HG03460 (cell line): ENCODE results near the gene NKAIN2.
"Not testable (repeated sequence)": the region's sequence is repeated elsewhere in the genome, so short reads cannot be mapped to it uniquely, and the experiment has no call there.

Source experiments
- ATAC-seq: cut with Tn5 transposase; IDR thresholded peaks from one replicate; pipeline ENCODE4 v1.9.1; 2021; ENCODE audit not compliant: unreplicated experiment

The NKAIN2 gene

DNA sequence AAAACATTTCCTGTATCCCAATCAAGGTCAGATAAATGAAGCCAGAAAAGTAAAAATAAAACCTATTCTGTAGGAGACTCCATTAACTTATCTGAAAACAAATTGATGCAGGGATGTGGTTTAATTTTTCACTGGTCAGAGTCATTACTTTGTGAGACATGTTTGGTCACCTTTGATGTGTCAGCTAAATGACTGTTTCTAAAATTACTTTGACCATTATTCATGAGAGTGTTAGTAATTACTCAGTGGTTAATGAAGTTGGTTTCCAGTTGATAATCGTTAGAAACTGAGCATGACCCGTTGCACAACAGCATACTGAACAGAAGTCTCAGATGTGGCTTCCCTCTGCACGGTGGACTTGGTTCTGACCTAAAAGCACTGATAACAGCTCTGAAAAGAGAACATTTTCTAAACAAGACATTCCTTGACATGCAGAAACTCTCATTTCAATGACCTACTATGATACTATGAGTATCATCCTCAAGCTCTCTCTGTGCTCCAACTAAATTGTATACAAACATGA is 748.1 kb downstream of the NKAIN2 start:
- ATAC-seq = no peak

DNA sequence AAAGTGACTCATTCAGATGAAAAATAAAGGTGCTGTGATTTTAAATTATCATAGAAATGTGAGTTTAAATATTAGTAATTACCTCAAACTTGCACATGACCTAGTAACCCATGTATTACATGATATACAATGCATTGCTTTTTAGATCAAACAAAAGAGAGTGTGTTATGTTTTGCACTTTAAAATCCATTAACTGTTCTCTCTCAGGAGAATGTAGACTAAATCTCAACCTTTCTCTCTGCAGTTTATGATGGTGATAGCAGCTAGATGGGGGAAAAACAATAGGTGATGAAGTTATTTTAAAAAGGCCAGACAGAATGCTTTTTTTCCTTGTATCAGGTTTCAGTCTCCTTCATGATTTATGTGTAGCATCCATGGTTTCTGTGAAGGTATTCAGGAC is 754.2 kb downstream of the NKAIN2 start:
- ATAC-seq = no peak

DNA sequence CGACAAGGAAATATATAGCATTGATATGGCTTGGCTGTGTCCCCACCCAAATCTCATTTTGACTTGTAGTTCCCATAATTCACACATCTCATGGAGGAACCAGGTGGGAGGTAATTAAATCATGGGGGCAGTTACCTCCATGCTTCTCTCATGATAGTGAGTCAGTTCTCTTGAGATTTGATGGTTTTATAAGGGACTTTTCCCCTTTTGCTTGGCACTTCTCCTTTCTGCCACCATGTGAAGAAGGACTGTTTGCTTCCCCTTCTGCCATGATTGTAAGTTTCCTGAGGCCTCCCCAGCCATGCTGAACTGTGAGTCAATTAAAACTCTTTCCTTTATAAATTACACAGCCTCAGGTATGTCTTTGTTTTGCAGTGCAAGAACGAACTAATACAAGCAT is 756.4 kb downstream of the NKAIN2 start:
- not testable (repeated sequence) for ATAC-seq

DNA sequence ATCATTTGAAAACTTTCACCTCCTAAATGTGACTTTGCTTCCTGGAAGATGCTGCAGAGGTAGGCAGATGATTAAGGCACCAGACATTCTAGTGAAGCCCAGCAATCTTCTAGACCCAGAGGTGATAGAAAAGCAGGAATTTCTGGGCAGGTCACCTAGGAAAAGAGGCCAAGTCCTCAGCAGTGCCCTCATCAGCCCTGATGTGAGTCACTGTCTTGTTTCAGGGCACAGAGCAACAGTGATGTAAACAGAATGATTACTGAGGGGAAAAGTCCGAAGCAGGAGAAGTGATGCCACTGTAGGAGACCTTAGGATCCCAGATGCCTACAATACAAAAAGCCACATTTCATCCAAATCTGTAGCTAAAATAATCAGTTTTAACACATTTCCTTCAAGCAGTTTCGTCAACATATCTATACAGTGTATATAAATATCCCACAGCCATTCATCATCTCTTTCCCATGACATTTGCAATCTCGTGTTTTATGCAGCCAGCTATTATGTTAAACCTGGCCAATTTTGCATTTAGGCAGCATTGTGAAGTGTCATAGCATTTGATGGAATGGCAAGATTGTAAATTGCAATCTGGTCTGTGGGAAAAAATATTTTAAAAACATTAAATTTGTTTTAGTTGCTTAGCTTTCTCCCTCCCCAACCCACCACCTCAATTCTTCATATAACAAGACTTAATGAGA is 757.4 kb downstream of the NKAIN2 start:
- ATAC-seq = no peak

DNA sequence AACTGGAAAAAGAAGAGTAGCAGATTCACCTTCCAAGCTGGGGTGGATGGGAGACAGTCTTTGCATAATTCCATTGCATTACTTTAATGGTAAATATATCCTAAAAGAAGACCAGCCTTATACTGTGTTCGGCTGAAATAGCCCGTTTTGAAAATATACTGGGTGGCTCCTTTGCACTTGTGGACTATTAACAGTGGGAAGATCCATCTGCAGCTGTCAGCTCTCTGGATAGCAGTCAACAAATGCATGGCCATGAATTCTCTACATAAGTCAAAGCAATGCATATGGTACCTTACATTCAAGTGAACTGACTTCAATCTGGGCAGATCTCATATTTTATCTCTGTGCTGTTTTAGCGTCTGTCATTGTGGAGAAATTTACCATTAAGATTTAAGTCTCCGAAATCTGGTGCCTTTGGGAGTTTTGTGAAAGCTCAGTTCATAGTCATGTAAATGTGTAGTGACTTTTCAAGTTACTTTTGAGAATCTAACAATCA is 758.0 kb downstream of the NKAIN2 start:
- ATAC-seq = no peak

DNA sequence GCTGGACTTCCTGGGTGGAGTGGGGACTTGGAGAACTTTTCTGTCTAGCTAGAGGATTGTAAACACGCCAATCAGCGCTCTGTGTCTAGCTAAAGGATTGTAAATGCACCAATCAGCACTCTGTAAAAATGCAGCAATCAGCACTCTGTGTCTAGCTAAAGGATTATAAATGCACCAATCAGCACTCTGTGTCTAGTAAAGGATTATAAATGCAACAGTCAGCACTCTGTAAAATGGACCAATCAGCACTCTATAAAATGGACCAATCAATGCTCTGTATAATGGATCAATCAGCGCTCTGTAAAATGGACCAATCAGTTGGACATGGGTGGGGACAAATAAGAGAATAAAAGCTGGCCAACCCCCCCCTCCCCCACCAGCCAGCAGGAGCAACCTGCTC is 760.5 kb downstream of the NKAIN2 start:
- not testable (repeated sequence) for ATAC-seq

DNA sequence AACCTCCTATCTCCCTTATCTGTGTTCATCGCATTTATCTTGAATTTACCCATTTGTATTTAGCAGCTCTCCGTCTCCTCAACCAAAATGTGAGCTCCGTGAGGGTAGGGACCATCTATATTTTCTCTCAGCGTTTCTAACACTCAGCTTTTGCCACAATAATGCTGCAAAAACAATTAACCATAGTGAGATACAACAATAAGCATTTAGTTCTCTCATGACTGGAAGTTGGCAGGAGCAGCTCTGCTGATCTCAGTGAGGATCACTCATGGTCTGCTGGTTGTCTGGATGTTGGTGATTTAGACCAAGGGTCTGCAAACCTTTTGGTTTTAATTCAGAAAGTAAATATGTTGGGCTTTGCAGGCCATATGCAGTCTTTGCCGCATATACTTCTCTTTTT is 763.7 kb downstream of the NKAIN2 start:
- no peak for ATAC-seq

DNA sequence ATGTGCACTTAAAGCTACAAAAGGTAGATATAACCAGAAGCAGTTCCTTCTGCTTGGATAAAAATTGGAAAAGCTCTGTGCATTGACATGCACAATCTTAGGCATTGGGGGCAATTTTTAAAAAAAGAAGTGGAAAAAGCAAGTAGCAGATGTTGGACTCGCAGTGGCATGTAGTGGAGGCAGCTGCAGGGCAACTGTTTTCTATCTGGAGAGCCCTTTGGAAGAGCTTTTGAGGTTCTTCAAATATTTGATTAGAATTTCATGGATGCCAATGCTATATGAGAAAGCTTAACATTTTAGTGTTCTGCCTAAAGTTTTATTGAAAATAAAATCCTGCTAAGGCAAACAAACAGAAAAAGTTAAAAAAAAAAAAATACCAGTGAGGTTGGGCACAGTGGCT is 770.3 kb downstream of the NKAIN2 start:
- ATAC-seq = no peak

DNA sequence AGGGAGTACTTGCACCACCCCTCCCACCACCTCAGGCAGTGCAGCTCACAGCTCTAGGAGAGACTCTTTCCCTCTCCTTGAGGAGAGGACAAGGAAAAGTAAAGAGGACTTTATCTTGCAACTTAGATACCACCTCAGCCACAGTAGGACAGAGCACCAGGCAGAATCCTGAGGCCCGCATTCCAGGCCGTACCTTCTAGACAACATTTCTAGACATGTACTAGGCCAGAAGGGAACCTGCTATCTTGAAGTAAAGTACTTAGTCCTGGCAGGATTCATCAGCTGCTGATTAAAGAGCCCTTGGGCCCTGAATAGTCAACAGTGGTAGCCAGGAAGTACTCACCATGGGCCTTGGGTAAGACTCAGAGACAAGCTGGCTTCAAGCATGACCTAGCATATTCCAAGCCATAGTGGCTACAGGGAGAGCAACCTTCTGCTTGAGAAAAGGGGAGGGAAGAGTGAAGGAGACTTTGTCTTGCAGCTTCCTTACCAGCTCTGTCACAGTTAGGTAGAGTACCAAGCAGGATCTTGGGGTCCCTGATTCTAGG is 774.1 kb downstream of the NKAIN2 start:
- no peak for ATAC-seq

DNA sequence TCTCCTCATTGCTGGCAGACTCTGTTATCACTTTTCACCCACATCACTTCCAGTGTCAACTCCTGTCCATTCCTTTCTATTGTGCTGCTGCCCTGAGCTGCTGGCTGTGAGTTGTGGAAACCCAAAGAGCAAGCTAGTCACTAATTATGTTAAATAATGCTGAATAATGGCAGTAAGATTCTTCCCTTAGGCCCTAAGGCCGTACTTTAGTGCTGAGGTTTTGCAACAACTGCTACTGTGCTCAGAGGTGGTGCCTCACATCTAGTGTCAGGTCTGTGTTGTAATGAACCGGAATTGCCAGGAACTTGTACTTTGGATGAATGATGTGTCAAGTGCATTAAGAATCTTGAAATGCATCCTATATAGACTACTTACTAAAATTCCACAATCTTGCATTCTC is 786.3 kb downstream of the NKAIN2 start:
- no peak for ATAC-seq

DNA sequence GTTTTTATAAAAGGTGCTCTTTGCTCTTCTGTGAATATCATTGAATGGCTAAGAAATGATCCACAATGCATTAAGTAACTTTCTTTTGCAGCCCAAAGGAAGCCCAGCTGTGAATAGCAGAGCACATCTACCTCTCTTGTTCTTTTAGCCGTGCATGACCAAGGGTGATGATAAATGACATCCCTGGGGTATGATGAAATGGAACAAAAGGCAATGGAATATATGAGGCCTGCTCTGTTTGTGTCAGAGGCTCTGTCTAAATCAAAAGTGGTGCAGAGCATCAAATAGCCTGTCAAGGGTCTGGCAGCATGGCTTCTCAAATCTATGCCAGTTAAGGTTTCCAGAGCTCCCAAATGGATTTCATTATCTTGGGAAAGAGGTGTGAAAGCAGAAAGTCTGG is 796.0 kb downstream of the NKAIN2 start:
- no peak for ATAC-seq

DNA sequence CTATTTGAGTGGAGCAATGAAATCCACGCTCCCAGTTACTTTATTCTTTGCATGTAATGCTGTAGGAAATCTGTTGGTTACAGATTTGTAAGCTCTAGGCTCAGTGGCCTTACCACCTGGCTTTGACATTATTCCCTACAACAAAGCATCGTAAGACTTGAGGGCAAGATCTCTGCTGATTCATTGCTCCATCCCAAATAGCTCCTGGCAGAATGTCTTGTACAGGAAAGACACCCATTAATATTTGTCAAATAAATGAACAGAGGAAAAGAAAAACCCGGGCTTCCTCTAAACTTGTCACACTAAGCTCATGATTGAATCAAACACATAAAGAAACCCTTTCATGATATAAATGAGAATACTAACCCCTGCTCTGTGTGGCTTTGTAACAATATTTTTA is 801.1 kb downstream of the NKAIN2 start:
- no peak for ATAC-seq

DNA sequence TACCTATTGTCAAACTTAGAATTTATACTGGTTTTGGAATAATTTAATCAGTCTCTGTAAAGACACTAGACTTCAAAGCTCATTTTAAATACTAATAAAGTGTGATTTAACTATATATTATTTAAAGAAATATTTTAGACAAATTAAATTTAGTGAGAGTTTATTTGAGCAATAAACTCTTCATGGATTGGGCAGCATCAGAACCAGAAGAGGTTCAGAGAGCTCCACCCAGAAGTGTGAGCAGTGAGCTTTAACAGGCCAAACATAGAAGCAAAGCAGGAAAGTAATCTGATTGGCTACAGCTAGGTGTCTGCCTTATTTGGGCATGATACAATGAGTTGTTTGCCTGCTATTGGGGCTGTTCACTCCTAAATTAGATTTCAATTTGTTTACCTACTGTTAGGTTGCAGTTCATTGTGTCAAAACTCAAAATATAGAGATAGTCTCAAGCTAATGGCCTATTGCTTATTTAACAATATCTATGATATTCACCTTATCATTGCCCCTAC is 803.5 kb downstream of the NKAIN2 start:
- ATAC-seq = no peak

DNA sequence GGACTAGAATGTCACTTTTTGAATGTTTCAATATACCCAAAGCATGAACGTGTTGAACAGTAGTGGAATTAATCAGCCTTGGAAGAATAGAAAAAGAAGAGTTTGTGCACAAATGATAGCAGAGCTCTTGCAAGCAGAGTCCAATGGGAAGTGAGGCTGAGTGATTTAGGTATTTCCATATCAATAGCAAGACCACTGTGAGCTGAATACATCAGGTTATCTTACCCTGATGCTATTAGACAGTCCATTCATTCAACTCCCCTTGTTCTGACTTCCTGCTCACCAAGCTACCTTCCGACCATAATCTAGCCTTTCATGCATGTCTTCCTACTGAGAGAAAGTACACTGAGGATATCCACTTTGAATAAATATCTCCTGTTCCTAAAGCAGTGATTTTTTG is 809.4 kb downstream of the NKAIN2 start:
- ATAC-seq = no peak

DNA sequence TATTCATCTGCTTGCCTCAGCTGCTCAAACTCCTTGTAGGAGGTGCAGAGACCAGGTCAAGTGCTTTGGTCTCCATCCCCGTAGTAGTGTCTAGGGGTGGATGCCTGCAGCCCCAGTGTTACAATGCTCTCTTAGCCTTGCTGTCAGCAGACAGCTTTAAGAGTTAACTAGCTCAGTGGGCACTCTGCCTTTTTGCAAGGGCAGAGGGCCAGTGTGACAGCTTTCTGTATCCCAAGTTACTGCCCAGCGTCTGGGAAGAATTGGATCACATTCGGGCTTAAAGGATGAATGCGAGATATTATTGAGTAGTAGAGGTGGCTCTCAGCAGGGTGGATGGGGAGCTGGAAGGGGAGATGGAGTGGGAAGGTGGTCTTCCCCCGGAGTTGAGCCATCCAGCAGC is 818.7 kb downstream of the NKAIN2 start:
- no peak for ATAC-seq

DNA sequence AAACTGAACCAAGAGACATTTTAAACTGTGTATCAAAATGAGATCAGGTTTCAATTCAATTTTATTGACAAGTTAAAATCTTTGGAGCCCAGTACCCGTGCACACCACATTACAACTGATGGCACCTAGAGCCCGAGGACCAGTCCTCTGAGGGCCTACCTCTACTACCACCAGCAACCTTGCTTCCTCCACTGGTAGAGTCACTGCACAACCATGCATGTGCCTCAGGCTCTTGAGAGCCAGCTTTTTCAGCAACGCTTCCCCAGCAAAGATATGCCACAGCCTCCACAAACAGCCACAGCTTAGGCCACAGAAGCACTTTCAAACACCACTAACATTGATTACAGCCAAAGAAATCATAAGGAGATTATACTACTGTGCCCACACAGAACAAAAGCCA is 830.0 kb downstream of the NKAIN2 start:
- no peak for ATAC-seq

DNA sequence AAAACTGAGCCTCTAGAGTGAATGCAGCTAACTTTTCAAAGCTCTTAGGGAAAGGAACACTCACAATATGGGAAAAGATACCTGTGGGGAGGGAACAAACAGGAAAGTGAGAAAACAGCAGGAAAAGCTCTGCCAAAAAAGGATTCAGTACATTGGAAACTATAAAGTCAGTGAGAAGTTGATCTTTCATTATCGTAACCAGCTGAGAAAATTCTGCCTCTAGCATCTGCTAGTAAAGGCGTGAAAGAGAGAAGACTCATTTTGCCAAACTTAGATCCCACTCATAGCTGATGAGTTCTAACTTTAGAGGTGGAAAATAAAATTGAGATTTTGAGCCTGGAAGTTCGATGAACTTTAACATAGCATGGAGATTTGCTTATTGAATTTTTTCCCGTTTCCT is 836.8 kb downstream of the NKAIN2 start:
- no peak for ATAC-seq

DNA sequence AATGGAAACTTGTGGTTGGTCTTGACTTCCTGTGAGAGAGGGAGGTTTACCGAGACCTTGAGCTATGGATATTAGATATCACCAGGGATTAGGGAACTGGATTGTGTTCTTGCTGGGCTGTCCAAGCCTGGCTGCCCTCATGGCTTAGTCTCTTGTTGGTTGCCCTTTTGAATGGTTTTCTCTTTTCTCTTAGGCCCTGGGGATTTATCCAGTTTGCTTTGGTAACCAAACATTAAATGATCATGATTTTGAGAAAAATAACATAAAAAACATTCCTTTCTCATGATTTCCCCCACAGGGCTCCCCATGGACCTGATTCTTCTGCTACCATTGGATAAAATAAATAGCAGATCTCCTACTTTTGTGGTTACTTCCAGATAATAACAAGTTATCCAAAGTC is 852.2 kb downstream of the NKAIN2 start:
- no peak for ATAC-seq

DNA sequence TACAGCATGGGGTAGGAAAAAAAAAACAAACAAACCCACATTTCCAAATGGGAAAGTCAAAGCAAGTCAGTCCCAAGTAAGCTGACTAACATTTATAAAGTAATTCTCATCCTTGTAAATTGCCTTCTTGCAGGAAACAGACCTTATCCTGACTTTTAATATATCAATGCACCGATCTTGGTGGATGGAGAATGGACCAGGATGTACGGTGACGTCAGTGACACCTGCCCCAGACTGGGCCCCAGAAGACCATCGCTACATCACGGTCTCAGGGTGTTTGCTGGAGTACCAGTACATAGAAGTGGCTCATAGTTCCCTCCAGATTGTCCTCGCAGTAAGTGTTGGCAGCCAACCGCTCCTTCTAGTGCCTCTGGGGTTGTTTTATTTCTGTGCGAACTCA is 854.4 kb downstream of the NKAIN2 start:
- ATAC-seq = no peak

DNA sequence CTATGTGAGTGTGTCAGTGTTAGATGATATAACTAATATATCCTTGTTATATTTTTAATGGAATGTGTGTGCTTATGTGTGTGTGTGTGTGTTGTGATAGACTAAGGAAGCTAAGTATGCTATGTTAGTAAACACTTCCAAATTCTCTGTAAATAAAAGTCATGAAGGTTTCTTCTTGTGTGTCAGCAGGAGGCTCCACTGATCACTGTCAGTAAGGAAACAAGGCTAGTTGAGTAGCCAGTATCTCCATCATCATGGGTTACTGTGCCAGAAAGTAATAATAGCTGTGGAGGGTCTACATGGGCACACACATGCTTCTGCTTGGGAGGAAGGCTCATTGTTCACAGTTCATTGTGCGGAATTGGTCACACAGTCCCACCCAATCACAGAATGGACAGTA is 855.8 kb downstream of the NKAIN2 start:
- no peak for ATAC-seq

DNA sequence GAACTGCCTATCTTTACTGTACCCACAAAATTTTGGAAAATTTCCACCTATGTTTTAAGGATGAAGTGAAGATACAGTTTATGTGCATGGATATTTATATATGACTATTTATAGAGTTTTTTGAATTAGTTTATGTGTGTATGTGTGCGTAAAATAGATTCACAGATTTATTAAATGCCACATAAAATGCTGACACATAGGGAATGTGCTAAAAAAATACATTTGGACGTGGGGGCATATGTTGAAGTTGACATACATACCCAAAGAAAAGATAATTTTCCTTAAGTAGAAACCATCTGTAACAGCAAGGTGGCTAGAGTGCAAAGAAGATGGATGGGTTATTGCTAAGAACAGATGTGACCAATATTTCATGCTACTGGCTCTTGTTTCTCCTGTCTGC is 856.5 kb downstream of the NKAIN2 start:
- no peak for ATAC-seq

DNA sequence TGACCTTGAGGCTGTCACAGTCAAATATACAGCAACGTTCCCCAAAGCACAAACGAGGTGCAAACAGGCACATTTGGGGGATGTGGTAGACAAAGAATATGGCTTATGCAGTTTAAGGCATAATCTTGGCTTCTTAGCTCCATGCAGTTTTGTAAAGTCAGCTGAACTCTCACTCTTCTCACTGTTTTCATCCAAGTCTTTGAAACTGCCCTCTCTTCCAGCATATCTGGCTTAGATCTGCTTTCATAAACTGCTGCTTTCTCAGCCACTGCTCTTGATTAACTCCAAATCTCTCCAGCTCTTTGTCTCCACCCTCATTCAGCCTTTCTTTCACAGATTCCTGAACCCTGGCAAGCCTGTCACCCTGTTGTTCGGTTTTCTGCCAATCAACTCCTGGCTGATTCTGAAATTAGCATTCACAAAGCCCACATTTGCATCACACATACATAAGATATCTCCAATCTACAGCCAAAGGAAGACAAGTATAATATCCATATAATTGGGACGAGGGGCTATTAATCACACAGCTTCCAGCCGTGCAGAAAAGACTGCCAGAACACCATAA is 857.5 kb downstream of the NKAIN2 start:
- ATAC-seq = no peak
